GM18526 (cell line): ENCODE measurements around the gene SEPTIN12.

Source experiments
- POLR2A ChIP-seq: IDR thresholded peaks from 3 replicates; pipeline ENCODE4 v1.6.1; 2011; ENCODE audit not compliant: insufficient read length; ENCODE audit errors: extremely low read depth

SEPTIN12 gene

DNA sequence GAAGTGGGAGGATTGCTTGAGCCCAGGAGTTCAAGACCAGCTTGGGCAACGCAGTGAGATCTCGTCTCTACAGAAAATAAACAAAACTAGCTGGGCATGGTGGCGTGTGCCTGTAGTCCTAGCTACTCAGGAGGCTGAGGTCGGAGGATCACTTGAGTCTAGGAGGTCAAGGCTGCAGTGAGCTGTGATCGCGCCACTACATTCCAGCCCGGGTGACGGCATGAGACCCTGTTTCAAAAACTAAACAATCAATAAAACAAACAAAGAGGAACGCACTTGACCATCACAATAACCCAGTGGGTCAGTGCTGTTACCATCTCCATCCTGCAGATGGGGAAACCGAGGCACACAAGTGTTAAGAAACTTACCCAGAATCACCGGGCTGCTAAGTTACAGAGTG lies 34.9 kb downstream of the SEPTIN12 start:
- TF ChIP-seq POLR2A, result no peak

DNA sequence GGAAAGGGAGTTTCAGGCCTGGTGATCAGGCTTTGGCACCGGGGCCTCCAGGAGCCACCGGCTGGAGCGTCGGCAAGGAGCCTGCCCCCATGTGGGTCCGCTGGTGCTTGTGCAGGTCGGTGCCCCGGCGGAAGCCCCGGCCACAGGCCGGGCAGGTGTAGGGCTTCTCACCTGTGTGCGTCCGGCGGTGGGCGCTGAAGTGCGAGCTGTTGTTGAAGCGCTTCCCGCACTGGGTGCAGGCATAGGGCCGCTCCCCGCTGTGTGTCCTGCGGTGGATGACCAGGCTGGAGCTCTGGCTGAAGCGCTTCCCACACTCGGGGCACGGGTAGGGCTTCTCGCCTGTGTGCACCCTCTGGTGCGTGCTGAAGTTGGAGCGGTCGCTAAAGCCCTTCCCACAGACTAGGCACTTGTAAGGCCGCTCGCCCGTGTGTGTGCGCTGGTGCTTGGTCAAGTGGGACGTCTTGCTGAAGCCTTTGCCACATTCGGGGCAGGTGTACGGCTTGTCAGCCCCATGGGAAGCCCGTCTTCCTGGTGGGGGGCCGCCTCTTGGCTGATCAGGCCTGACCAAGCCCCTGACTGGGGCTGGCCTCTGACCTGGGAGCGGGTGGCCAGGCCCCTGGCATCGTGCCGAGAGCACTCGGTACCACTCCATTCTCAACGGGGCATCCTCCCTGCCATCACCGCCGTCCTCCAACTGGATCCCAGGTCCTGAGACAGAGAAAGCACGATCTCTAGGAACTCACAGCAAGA lies 35.6 kb downstream of the SEPTIN12 start:
- no peak for TF ChIP-seq POLR2A

DNA sequence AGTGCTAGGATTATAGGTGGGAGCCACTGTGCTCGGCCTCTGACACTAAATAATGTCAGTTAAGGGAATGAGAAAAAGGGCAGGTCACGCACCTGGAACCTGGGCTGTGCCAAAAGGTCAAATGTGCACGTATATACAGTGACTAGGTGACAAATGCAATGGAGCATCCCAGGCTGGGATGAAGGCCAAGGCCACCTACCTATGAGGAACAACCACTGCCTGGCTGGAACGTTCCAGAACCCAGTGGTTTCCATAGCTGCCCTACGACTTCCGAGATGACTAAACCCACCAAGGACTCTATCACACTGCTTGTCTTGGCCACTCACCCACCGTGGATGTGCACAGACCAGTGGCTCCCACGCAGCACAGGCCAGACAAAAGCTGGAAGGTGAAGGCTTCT lies 37.2 kb downstream of the SEPTIN12 start:
- no peak for TF ChIP-seq POLR2A

- TF ChIP-seq POLR2A, result no peak
These were observed 38.4 kb downstream of the SEPTIN12 start for GRCh38 chr16:4749700-4750257.

DNA sequence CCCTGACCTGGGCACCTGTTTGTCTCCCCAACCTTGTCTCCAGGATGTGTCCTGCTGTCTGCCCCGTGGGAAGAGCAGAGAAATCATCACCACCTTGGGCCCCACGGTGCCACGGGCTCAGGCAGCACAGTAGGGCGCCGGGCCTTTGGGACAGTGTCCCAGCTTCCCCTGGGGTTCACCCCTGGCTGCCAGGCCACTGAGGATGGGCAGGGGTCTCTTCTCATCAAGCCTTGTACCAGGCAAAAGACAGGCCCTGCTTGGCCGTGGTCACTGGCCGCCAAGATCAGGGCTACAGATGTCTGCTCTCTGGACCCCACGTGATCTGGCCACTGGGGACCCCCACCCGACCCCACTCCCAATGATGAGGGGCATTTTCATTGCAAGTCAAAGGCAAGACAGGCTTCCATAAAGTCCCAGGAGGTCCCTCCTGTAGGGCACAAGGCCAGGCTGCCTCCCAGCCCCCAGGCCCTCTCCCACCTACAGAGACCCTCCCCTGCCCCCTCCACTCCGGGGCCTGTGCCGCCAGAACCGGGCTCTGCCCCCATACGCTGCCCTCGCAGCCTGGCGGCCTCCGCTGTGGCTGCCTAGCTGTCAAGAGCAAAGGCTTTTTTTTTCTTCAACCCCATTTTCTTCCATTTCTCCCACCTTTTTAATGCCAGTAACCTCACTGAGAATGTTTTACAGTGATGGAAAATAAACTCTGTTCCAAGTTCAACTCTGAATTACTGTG lies 39.3 kb downstream of the SEPTIN12 start:
- TF ChIP-seq POLR2A, result no peak

DNA sequence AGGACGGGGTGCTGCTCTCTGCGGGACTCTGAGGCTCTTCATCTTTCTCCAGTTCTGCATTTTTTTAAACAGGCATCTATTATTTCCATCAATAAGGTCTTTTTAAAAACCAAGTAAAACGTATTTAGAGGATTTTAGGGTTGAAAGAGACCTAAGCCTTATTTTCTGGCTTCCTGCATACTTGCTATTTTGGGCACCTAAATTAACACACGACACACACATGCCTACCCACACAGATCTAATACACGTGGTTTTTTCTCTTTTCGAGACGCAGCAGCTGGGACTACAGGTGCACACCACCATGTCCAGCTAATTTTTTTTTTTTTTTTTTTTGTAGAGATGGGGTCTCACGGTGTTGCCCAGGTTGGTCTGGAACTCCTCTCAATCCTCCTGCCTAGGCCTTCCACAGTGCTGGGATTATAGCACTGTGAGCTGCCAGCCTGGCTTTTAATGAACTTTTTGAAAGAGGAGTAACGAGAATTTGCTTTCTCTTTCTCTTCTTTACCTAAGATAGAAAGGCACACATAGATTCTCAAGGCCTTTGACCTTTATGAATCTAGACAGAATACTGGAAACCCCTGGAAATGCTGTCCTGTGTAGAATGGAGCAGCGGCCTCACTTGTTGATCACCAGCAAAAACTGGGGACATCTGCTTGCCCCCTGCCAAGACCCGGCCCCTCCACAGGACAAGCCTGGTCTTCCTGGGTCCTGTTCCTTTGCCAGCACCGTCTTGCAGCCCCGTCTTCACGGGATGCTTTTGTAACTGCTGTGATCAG lies 40.1 kb downstream of the SEPTIN12 start:
- no peak for TF ChIP-seq POLR2A

- no peak for TF ChIP-seq POLR2A
These were observed 41.1 kb downstream of the SEPTIN12 start for GRCh38 chr16:4746991-4747574.

DNA sequence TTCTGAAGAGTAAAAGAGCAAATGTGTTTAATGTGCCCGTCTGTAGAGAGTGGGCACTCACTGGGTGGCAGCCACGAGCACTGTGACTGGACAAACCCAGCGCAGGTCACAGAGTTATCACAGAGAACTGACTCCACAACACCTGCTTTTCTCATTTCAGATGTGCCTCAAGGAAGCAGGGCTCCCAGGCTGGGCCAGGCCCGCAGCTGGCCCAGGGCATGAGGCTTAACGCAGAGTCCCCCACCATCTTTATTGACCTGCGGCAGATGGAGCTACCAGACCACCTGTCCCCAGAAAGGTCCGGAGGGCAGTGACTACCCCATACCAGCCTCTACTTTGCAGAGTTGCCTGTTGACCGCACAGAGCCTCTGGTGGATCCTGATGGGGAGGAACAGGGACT lies 41.9 kb downstream of the SEPTIN12 start:
- no peak for TF ChIP-seq POLR2A

DNA sequence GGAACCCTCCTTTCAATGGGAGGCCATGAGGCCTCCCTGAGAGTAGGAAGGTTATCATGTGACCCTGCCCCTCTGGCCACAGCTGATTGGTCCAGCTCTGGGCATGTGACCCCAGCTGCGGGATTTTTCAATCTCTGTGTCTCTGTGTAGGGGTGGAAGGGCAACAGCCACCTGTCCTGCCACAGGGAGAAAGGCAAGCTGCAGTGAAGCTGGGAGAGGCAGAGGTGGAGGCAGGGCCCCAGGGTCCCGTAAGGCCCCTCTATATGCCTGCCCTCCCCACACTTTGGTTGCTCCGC lies 42.9 kb downstream of the SEPTIN12 start:
- TF ChIP-seq POLR2A, result no peak

DNA sequence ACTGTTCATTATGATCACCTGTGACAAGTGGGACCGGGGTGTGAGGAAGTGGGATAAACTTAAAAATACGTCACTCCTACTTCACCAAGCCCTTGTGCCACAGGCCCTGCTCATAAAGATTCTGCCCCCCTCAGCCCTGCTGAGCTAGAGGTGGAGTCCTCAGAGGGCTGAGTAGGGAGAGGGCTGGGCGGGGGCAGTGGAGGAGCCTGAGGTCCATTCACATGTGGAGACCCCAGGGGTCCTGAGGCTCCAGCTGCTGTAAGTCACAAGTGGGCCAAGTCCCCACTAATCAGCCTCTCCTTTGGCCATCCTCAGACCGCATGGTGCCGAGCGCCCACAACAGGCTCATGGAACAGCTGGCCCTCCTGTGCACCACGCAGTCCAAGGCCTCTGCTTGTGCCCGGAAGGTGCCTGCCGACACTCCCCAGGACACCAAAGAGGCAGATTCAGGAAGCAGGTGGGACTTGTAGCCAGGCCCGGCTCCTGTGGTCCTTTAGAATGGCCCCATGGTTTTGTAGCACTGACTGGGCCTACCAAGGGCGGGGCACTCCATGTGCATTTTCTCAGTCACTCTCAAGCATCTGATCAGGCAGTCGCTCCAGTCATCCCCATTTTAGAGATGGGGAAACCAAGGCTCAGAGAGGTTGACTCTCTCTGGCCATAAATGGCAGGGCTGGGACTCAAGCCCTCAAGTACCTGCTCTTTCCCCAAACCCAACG lies 43.4 kb downstream of the SEPTIN12 start:
- TF ChIP-seq POLR2A, result no peak

DNA sequence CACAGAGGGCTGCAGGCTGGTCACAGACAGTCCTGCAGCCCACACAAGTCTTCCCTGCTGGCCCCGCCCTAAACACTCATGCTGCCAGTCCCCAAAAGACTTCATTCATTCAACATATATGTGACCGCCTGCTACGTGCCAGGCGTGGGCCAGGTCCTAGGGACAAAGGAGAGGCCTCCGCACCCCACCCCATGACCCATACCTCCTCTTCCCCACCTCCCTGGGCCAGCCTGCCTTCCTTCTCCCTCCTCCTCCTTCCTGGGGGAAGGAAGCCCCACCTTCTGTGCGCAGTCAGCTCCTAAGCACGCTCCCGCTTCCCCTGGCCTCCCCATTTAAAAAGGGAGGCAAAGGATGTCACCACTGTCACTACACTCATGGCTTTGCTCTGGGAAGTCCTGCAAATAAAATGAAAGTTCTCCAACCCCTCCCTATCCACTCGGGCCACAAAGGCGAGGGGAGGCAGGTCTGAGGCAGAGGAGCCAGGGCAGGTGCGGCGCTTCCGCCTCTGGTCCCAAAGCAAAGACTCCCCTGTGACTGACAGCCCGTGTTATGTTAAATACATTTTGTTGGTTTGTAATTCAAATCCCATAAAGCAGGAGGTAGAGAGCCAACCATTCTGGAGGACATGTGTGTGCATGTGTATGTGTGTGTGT lies 44.8 kb downstream of the SEPTIN12 start:
- no peak for TF ChIP-seq POLR2A

GRCh38 chr16:4737545-4737944 lies 50.6 kb downstream of the SEPTIN12 start:
- no peak for TF ChIP-seq POLR2A

GRCh38 chr16:4736546-4736945 lies 51.6 kb downstream of the SEPTIN12 start:
- no peak for TF ChIP-seq POLR2A
